Activated CD4-positive, CD25-positive, alpha-beta regulatory T cell treated with anti-CD3 and anti-CD28 coated beads, Interleukin-2, amount 50 U/mL, for 16 hours (primary cell): Measurements from ENCODE around the gene CDH13.

Experiments
- DNase-seq: peaks from one replicate; pipeline ENCODE4 v3.0.0-alpha.2; 2020; ENCODE audit warnings: low read depth, low spot score

Gene CDH13

GRCh38 chr16:82835487-82836155 is 208.9 kb downstream of the CDH13 start:
- DNase-seq = no peak

- DNase-seq = no peak
Measured at GRCh38 chr16:82841108-82841507, 214.3 kb downstream of the CDH13 start.

- no peak for DNase-seq
Measured at GRCh38 chr16:82843606-82844271, 217.0 kb downstream of the CDH13 start.

- DNase-seq = no peak
Measured at GRCh38 chr16:82845116-82845515, 218.3 kb downstream of the CDH13 start.

- DNase-seq = no peak
Measured at GRCh38 chr16:82846806-82847205, 220.0 kb downstream of the CDH13 start.

GRCh38 chr16:82848013-82848412 is 221.2 kb downstream of the CDH13 start:
- DNase-seq = no peak

- DNase-seq = no peak
Measured at GRCh38 chr16:82852388-82853008, 225.7 kb downstream of the CDH13 start.

GRCh38 chr16:82855471-82855870 is 228.7 kb downstream of the CDH13 start:
- DNase-seq = no peak

- DNase-seq = no peak
Measured at GRCh38 chr16:82857693-82858365, 231.1 kb downstream of the CDH13 start.

GRCh38 chr16:82859662-82860061 is 232.9 kb downstream of the CDH13 start:
- DNase-seq = no peak

GRCh38 chr16:82860071-82860470 is 233.3 kb downstream of the CDH13 start:
- no peak for DNase-seq

- DNase-seq = no peak
Measured at GRCh38 chr16:82862057-82862456, 235.3 kb downstream of the CDH13 start.

GRCh38 chr16:82864332-82865040 is 237.7 kb downstream of the CDH13 start:
- no peak for DNase-seq

GRCh38 chr16:82865412-82865811 is 238.6 kb downstream of the CDH13 start:
- no peak for DNase-seq

GRCh38 chr16:82867485-82867884 is 240.7 kb downstream of the CDH13 start:
- DNase-seq = no peak

GRCh38 chr16:82874271-82874670 is 247.5 kb downstream of the CDH13 start:
- DNase-seq = no peak

GRCh38 chr16:82874672-82875071 is 247.9 kb downstream of the CDH13 start:
- DNase-seq = no peak

GRCh38 chr16:82876951-82877350 is 250.2 kb downstream of the CDH13 start:
- no peak for DNase-seq

- DNase-seq = no peak
Measured at GRCh38 chr16:82878466-82878865, 251.7 kb downstream of the CDH13 start.

GRCh38 chr16:82880346-82880745 is 253.6 kb downstream of the CDH13 start:
- no peak for DNase-seq

- no peak for DNase-seq
Measured at GRCh38 chr16:82881516-82881915, 254.7 kb downstream of the CDH13 start.

GRCh38 chr16:82882226-82882625 is 255.5 kb downstream of the CDH13 start:
- DNase-seq = no peak
